H9 (cell line): ENCODE measurements around the gene LRMDA. TPM values are rescaled to one million over a fixed set of nuclear protein-coding genes. Genes with fewer than 3 reads are reported as not detected.

Source experiments
- DNase-seq: peaks from one replicate; pipeline ENCODE4 v3.0.0-alpha.2; 2017
- H2AFZ ChIP-seq: one replicate; pipeline ENCODE4 v1.6.1; 2013; ENCODE audit warnings: mild to moderate bottlenecking, low read length, control low read depth, moderate library complexity
- H2AK5ac ChIP-seq: 2 replicates; pipeline ENCODE4 v1.6.1; 2013; ENCODE audit warnings: low read length, control low read depth, mixed read lengths; ENCODE audit not compliant: insufficient read length
- H2BK120ac ChIP-seq: one replicate; pipeline ENCODE4 v1.6.1; 2013; ENCODE audit warnings: low read depth, mild to moderate bottlenecking, low read length, control low read depth, inconsistent platforms; ENCODE audit not compliant: poor library complexity, severe bottlenecking
- H2BK12ac ChIP-seq: 2 replicates; pipeline ENCODE4 v1.6.1; 2013; ENCODE audit warnings: low read length, control low read depth, mixed read lengths, low read depth; ENCODE audit not compliant: insufficient read length
- H2BK15ac ChIP-seq: 2 replicates; pipeline ENCODE4 v1.6.1; 2013; ENCODE audit warnings: low read depth, low read length, control low read depth
- H2BK20ac ChIP-seq: one replicate; pipeline ENCODE4 v1.6.1; 2013; ENCODE audit warnings: low read depth, mild to moderate bottlenecking, low read length, control low read depth, inconsistent platforms; ENCODE audit not compliant: poor library complexity, severe bottlenecking
- H2BK5ac ChIP-seq: 2 replicates; pipeline ENCODE4 v1.6.1; 2013; ENCODE audit warnings: low read length, control low read depth, mixed read lengths; ENCODE audit not compliant: insufficient read length
- H3K14ac ChIP-seq: 2 replicates; pipeline ENCODE4 v1.6.1; 2013; ENCODE audit warnings: low read length, control low read depth; ENCODE audit not compliant: insufficient read depth
- H3K18ac ChIP-seq: 2 replicates; pipeline ENCODE4 v1.6.1; 2013; ENCODE audit warnings: low read depth, mild to moderate bottlenecking, mixed read lengths, low read length, control low read depth; ENCODE audit not compliant: insufficient read length
- H3K23ac ChIP-seq: 2 replicates; pipeline ENCODE4 v1.6.1; 2013; ENCODE audit warnings: low read length, control low read depth, mixed read lengths, low read depth; ENCODE audit not compliant: insufficient read length
- H3K23me2 ChIP-seq: 2 replicates; pipeline ENCODE4 v1.6.1; 2013; ENCODE audit warnings: low read depth, mild to moderate bottlenecking, mixed read lengths, low read length, control low read depth; ENCODE audit not compliant: insufficient read length, poor library complexity, severe bottlenecking
- H3K27ac ChIP-seq: 2 replicates; pipeline ENCODE4 v1.5.1; 2013; ENCODE audit warnings: low read length, control low read depth, mixed read lengths, low read depth; ENCODE audit not compliant: insufficient read length
- H3K27me3 ChIP-seq: 2 replicates; pipeline ENCODE4 v1.6.1; 2013; ENCODE audit warnings: low read length, control low read depth, inconsistent platforms; ENCODE audit not compliant: insufficient read depth
- H3K4ac ChIP-seq: 2 replicates; pipeline ENCODE4 v1.6.1; 2013; ENCODE audit warnings: low read depth, mild to moderate bottlenecking, control low read depth, inconsistent platforms, low read length, moderate library complexity
- H3K4me1 ChIP-seq: 2 replicates; pipeline ENCODE4 v1.6.1; 2013; ENCODE audit warnings: low read length, control low read depth, inconsistent platforms; ENCODE audit not compliant: insufficient read depth
- H3K4me2 ChIP-seq: 2 replicates; pipeline ENCODE4 v1.6.1; 2013; ENCODE audit warnings: low read length, control low read depth, mixed read lengths; ENCODE audit not compliant: insufficient read length, insufficient read depth
- H3K56ac ChIP-seq: 2 replicates; pipeline ENCODE4 v1.6.1; 2013; ENCODE audit warnings: low read depth, mild to moderate bottlenecking, mixed read lengths, low read length, control low read depth; ENCODE audit not compliant: insufficient read length
- H3K79me1 ChIP-seq: 2 replicates; pipeline ENCODE4 v1.6.1; 2013; ENCODE audit warnings: low read depth, mild to moderate bottlenecking, moderate library complexity, low read length, control low read depth, inconsistent platforms; ENCODE audit not compliant: insufficient read depth, poor library complexity, severe bottlenecking
- H3K79me2 ChIP-seq: 2 replicates; pipeline ENCODE4 v1.6.1; 2013; ENCODE audit warnings: low read length, control low read depth, inconsistent platforms; ENCODE audit not compliant: insufficient read depth
- H3K9ac ChIP-seq: 2 replicates; pipeline ENCODE4 v1.6.1; 2013; ENCODE audit warnings: low read length, control low read depth, mixed read lengths; ENCODE audit not compliant: insufficient read length; ENCODE audit errors: extremely low read depth
- H3K9me3 ChIP-seq: one replicate; pipeline ENCODE4 v1.6.1; 2013; ENCODE audit warnings: low read depth, low read length, inconsistent platforms; ENCODE audit not compliant: control insufficient read depth
- H3T11ph ChIP-seq: one replicate; pipeline ENCODE4 v1.6.1; 2013; ENCODE audit warnings: mild to moderate bottlenecking, low read length, control low read depth, inconsistent platforms
- H4K20me1 ChIP-seq: one replicate; pipeline ENCODE4 v1.6.1; 2013; ENCODE audit not compliant: control insufficient read depth, insufficient read length, insufficient read depth
- H4K5ac ChIP-seq: 2 replicates; pipeline ENCODE4 v1.6.1; 2013; ENCODE audit warnings: low read depth, mild to moderate bottlenecking, mixed read lengths, low read length, control low read depth; ENCODE audit not compliant: insufficient read length
- H4K8ac ChIP-seq: replicated peaks from 2 replicates; pipeline ENCODE4 v1.6.1; 2013; ENCODE audit warnings: low read length, control low read depth, mixed read lengths, low read depth; ENCODE audit not compliant: insufficient read length
- H4K91ac ChIP-seq: 2 replicates; pipeline ENCODE4 v1.6.1; 2013; ENCODE audit warnings: low read depth, mild to moderate bottlenecking, moderate library complexity, mixed read lengths, low read length, control low read depth; ENCODE audit not compliant: insufficient read length
- H3K27ac Mint-ChIP-seq, 3 experiments: 2 replicates in 2 of 3; 3 replicates in 1 of 3; pipeline ENCODE4 v1.8.0; 2020 to 2021; ENCODE audit warnings: mixed read lengths in 3 of 3, mild to moderate bottlenecking in 1 of 3, moderate library complexity in 1 of 3
- H3K27me3 Mint-ChIP-seq: 2 replicates; pipeline ENCODE4 v1.8.0; 2021; ENCODE audit warnings: low read depth, mild to moderate bottlenecking, moderate library complexity, mixed read lengths
- H3K36me3 Mint-ChIP-seq, 3 experiments: 2 replicates in 2 of 3; 3 replicates in 1 of 3; pipeline ENCODE4 v1.8.0; 2020 to 2021; ENCODE audit warnings: low read depth in 3 of 3, mixed read lengths in 3 of 3; ENCODE audit not compliant: insufficient read depth in 1 of 3
- H3K4me1 Mint-ChIP-seq, 2 experiments: 2 replicates each; pipeline ENCODE4 v1.8.0; 2020; ENCODE audit warnings: mixed read lengths in 2 of 2
- H3K4me3 Mint-ChIP-seq, 2 experiments: 2 replicates in 1 of 2; 3 replicates in 1 of 2; pipeline ENCODE4 v1.8.0; 2020 to 2021; ENCODE audit warnings: mild to moderate bottlenecking in 2 of 2, mixed read lengths in 2 of 2, moderate library complexity in 1 of 2
- H3K9me3 Mint-ChIP-seq, 2 experiments: 2 replicates in 1 of 2; 3 replicates in 1 of 2; pipeline ENCODE4 v1.8.0; 2020; ENCODE audit warnings: mild to moderate bottlenecking in 2 of 2, mixed read lengths in 2 of 2, moderate library complexity in 1 of 2
- WGBS: extraction: QIAGEN DNeasy Blood & Tissue Kit; methylation state at CpG from one replicate; pipeline ENCODE4 v1.1.7; 2013; ENCODE audit warnings: missing lambda C conversion rate, low lambda C conversion rate, mixed read lengths; ENCODE audit not compliant: insufficient read length; ENCODE audit errors: extremely low coverage; 5-methylcytosine and 5-hydroxymethylcytosine counted together
- total RNA-seq: library from RNA; stranded (reverse); gene quantifications from 2 replicates; pipeline ENCODE4 v1.2.1, GENCODE V29; 2021
- TF ChIP-seq, protein P1 (sequence below): fragments of 200-600 bp; sonication (generic); conservative IDR thresholded peaks from 3 replicates; pipeline ENCODE4 v1.8.0; 2021; ENCODE audit warnings: antibody characterized with exemption, mild to moderate bottlenecking

LRMDA gene
- total RNA-seq, 1 experiment from 2014 or later, result 1.8 TPM

DNA sequence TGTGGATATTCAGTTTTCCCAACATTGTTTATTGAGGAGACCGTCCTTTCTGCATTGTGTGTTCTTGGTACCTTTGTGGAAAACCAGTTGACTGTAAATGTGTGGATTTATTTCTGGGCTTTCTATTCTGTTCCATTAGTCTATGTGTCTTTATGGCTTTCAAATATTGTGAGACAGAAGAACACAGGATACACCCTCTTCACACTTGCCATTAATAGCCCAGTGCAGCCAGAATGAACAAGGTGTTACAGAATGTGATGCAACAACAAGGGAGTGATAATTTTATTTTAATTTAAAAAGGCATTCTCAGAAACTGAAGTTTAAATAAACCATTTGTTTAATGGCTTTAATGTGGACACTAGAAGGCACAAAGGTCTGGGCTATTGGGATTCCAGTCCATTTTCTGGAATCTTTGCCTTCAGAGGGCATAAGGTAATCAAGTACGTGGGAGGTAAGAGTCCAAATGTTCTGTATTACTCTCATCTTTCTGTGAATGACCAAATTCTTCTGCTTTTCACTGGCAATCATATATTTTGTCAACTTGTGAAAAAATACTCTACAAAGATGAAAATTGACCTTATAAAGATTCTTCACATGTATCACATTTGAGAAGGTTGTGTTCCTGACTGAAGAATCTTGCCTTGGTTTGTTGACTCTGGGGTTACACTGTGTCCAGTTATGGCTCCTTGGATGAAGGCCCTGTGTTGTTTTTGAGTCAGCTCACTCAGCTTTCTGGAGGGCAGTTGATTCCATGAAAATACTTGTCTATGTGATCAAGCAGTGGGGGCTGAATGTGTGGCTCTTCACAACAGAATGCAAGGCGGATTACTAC lies 962.7 kb downstream of the LRMDA start:
- no peaks in the 10 kb centered on the region for H3K27me3 ChIP-seq
- H3K56ac ChIP-seq, result no peak overlapping the region
- H3K4me1 ChIP-seq, result peaks cover 7% of the 10 kb centered on the region; the same call in 1 of the 2 replicates
- no peak overlapping the region for H3K27ac Mint-ChIP-seq
- H3K36me3 Mint-ChIP-seq, result no peaks in the 10 kb centered on the region
- H4K8ac ChIP-seq, result no peak overlapping the region
- H2BK5ac ChIP-seq, result no peak overlapping the region
- no peak overlapping the region for H2BK12ac ChIP-seq
- H2AK5ac ChIP-seq, result no peak overlapping the region
- no peak overlapping the region for H3K4ac ChIP-seq
- H3K27me3 Mint-ChIP-seq, result no peaks in the 10 kb centered on the region
- no peaks in the 10 kb centered on the region for H3K9me3 Mint-ChIP-seq
- H3K18ac ChIP-seq, result no peak overlapping the region
- no peak overlapping the region for H3K14ac ChIP-seq
- DNase-seq, result no peak
- no peak overlapping the region for H4K91ac ChIP-seq
- no CpG with 5 or more reads among the region's 3 CpGs for WGBS
- no peaks in the 10 kb centered on the region for H3K79me1 ChIP-seq
- TF ChIP-seq, protein P1, sequence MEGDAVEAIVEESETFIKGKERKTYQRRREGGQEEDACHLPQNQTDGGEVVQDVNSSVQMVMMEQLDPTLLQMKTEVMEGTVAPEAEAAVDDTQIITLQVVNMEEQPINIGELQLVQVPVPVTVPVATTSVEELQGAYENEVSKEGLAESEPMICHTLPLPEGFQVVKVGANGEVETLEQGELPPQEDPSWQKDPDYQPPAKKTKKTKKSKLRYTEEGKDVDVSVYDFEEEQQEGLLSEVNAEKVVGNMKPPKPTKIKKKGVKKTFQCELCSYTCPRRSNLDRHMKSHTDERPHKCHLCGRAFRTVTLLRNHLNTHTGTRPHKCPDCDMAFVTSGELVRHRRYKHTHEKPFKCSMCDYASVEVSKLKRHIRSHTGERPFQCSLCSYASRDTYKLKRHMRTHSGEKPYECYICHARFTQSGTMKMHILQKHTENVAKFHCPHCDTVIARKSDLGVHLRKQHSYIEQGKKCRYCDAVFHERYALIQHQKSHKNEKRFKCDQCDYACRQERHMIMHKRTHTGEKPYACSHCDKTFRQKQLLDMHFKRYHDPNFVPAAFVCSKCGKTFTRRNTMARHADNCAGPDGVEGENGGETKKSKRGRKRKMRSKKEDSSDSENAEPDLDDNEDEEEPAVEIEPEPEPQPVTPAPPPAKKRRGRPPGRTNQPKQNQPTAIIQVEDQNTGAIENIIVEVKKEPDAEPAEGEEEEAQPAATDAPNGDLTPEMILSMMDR, result no peak
- no peaks in the 10 kb centered on the region for H3K79me2 ChIP-seq
- H3K23ac ChIP-seq, result no peak overlapping the region
- H3K9me3 ChIP-seq, result no peaks in the 10 kb centered on the region
- H3K4me3 Mint-ChIP-seq, result no peak overlapping the region
- H2BK15ac ChIP-seq, result no peak overlapping the region
- H2AFZ ChIP-seq, result no peak overlapping the region
- no peak overlapping the region for H4K5ac ChIP-seq
- no peak overlapping the region for H3K4me2 ChIP-seq
- no peak overlapping the region for H2BK120ac ChIP-seq
- H4K20me1 ChIP-seq, result no peaks in the 10 kb centered on the region
- no peak overlapping the region for H3T11ph ChIP-seq
- H3K27ac ChIP-seq, result no peak overlapping the region
- no peak overlapping the region for H3K9ac ChIP-seq
- H2BK20ac ChIP-seq, result no peak overlapping the region
- peaks cover 11 to 12% of the 10 kb centered on the region in 2 experiments for H3K4me1 Mint-ChIP-seq
- no peaks in the 10 kb centered on the region for H3K23me2 ChIP-seq
